OCI-LY3 (cell line): Measurements from ENCODE around the gene CDCA3.
"Not testable (repeated sequence)": the region's sequence is repeated elsewhere in the genome, so short reads cannot be mapped to it uniquely, and the experiment has no call there.

ENCODE experiments used
- CTCF ChIP-seq: fragments of 200-600, 300-600 bp; sonication (generic); IDR thresholded peaks from 2 replicates; pipeline ENCODE4 v1.5.1; 2014; ENCODE audit warnings: antibody characterized with exemption, low read length, low read depth
- EZH2phosphoT487 ChIP-seq: fragments of 200-600 bp; shearing (Covaris generic); IDR thresholded peaks from 2 replicates; pipeline ENCODE4 v1.6.1; 2018; ENCODE audit warnings: antibody characterized with exemption, mixed run types, low read depth

DNA sequence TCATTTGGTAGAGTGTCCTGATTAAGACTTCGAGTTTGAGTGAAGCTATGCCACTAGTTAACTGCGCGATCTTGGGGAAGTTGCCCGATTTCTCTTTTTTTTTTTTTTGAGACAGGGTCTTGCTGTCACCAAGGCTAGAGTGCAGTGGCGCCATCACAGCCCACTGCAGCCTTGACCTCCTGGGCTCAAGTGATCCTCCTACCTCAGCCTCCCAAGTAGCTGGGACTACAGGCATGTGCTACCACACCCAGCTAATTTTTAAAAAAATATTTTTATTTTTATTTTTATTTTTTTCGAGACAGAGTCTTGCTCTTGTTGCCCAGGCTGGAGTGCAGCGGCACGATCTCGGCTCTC, 22.9 kb upstream of the CDCA3 start:
- TF ChIP-seq CTCF, EZH2phosphoT487: not testable (repeated sequence)
